DND-41 (cell line): ENCODE data around the gene CDC25A.

Experiments
- EZH2 ChIP-seq: IDR thresholded peaks from 3 replicates; pipeline ENCODE4 v1.6.1; 2012; ENCODE audit warnings: borderline replicate concordance, low read depth, mild to moderate bottlenecking, moderate library complexity, low read length, inconsistent platforms; ENCODE audit not compliant: severe bottlenecking
- TF ChIP-seq, protein P1 (sequence below): IDR thresholded peaks from 2 replicates; pipeline ENCODE4 v1.5.1; 2012; ENCODE audit warnings: borderline replicate concordance, low read length, moderate library complexity, mild to moderate bottlenecking; ENCODE audit not compliant: poor library complexity, severe bottlenecking; ENCODE audit errors: extremely low read depth

DNA sequence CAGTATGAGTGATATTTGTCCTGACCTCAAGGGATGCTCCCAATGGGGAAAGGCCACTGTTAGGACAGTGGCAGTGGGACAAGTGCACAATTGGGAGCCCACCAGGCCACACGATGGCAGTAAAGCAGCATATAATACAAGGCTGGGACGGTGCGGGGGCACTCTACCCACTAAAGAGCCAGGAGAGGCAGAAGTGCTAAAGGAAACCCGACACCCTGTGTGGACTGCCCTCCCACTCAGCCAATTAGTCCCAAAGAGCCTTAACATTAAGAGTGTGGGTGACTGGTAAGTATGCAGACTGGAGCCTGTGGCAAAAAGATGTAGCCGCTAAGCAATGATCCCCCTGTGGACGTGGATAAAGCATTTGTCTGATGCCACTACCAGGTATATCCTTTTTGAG lies 44.5 kb upstream of the CDC25A start:
- TF ChIP-seq, protein P1, sequence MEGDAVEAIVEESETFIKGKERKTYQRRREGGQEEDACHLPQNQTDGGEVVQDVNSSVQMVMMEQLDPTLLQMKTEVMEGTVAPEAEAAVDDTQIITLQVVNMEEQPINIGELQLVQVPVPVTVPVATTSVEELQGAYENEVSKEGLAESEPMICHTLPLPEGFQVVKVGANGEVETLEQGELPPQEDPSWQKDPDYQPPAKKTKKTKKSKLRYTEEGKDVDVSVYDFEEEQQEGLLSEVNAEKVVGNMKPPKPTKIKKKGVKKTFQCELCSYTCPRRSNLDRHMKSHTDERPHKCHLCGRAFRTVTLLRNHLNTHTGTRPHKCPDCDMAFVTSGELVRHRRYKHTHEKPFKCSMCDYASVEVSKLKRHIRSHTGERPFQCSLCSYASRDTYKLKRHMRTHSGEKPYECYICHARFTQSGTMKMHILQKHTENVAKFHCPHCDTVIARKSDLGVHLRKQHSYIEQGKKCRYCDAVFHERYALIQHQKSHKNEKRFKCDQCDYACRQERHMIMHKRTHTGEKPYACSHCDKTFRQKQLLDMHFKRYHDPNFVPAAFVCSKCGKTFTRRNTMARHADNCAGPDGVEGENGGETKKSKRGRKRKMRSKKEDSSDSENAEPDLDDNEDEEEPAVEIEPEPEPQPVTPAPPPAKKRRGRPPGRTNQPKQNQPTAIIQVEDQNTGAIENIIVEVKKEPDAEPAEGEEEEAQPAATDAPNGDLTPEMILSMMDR, result peak; percentile 55
- no peak for TF ChIP-seq EZH2
